HG02623 (cell line): ENCODE results near the gene TBC1D32.
"Not testable (repeated sequence)": the region's sequence is repeated elsewhere in the genome, so short reads cannot be mapped to it uniquely, and the experiment has no call there.

Source experiments
- ATAC-seq: cut with Tn5 transposase; IDR thresholded peaks from one replicate; pipeline ENCODE4 v1.9.1; 2021; ENCODE audit warnings: moderate library complexity; ENCODE audit not compliant: unreplicated experiment

Gene TBC1D32

DNA sequence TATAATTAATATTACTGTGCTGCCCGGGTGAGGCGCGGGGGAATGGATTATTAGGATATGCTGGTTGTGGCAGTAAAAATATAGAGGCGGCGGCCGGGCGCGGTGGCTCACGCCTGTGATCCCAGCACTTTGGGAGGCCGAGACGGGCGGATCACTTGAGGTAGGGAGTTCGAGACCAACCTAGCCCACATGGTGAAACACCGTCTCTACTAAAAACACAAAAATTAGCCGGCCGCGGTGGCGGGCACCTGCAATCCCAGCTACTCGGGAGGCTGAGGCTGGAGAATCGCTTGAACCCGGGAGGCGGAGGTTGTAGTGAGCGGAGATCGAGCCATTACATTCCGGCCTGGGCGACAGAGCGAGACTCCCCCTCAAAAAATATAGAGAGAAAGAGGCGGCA is 586 bp downstream of the TBC1D32 start:
- not testable (repeated sequence) for ATAC-seq

DNA sequence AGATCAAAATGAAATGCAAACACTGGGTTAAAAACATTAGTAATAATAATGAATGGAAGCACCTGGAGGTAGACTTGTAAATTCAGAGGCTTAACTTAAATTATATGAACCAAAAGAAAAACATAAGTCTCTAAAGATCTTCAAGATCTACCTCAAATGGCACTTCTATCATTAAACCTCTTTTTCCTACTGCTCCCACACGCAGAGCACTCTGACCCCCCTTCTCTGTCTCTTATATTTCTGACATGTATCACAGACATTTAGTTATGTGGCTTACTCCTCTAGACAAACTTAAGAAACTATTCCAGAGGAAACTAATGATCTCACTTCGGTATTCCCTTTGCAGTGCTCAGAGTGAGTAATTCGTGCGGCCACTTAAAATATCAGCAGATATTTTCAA is 1.1 kb downstream of the TBC1D32 start:
- ATAC-seq: no peak

DNA sequence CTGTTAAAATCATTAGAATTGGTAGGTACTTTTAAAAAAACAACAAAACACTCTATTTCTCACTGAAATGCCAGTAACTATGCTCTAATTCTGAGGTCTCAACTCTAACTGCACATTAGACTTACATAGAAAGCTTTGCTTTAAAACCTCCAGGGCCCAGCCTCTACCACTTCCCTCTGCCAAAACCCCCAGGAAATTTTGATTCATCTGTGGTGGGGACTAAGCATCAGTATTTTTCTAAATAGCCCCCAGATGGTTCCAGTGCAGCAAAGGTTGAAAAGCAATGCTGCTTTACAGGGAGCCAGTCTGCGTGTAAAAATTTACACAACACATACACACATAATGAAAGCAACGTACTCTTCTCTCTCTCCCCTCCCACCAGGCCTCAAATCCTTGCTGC is 3.8 kb downstream of the TBC1D32 start:
- ATAC-seq: no peak

DNA sequence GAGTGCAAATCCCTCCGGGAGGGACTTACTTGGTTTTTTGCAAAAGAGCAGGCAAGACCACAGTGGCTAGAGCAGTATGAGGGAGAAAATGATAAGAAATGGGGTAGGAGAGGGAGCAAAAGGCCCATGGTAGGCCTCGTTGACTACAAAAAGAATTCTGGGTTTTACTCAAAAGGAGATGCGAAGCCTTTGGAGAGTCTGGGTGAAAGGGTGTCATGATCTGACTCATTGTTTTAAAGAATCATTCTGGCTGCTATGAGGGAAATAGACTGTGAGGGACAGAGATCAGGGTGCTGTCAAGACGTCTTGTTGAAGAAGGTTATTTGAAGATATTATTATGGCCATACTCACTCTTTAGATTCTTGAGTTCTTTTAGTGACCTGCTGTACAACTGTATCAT is 13.0 kb downstream of the TBC1D32 start:
- ATAC-seq: no peak

DNA sequence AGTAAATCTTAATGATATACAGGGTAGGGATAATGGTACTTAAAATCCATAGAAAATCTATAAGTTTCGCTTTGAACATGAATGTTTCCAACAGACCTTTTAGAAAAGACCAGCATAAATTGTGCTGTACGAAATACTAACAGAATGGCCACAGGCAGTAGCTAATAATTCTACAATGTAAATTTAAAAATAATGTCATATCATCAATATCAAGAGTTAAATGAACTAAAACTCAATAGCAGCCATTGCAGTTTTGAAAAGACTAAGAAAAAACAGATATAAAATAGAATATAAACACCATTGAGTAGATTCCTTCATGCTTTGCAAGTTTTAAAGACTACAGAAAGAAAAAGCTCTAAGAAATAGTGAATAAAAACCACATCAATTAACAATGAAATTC is 14.7 kb downstream of the TBC1D32 start:
- ATAC-seq: no peak

DNA sequence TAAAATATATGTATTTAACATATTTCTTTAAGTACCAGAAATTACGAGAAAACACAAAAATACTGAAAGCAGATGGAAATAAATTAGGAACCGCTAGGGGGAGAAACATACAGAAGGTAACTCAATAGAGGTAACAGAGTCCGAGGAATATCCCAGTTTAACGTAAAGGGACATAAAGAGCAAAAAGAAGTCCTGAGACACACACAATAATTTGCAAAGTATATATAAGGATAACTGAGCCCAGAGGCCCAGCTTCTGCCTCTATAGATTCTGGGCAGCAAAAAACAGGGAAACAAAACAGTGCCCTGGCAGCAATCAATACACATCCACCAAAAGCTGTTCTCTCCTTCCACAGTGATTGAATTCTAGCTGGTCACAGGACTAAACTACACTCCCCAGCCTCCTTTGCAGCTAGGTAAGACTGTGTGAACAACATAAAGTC is 15.1 kb downstream of the TBC1D32 start:
- peak; percentile 54 for ATAC-seq

DNA sequence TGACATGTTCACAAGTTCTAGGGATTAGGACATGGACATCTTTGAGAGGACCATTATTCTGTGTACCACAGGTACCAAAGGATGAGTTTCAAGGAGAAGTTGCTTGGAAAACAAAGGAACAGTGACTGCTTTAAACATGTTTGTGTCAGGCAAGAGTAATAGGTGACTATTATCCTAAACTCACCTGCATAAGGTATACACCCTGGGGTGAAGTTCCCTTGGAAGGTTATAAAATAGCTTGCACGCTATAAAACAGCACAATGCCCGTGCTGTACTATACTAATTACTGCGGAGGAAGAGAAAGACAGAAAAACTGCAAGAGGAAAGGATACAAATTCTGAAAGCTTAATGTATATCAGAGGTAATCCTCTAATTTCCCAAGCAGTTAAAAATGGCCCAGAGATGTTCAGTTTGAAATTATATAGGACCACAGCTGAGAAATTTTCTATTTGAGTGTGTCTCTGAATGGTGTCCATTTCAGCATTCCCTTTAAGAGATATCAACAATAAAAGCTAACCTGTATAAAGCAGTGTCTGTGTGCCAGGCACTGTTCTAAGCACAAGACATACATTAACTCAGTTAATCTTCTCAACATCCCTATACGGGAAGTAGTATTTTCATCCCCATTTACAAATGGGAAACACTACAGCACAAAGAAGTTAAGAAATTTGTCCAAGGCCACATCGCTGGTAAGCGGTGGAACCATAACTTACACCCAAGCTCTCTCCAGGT is 19.7 kb downstream of the TBC1D32 start:
- ATAC-seq: no peak

DNA sequence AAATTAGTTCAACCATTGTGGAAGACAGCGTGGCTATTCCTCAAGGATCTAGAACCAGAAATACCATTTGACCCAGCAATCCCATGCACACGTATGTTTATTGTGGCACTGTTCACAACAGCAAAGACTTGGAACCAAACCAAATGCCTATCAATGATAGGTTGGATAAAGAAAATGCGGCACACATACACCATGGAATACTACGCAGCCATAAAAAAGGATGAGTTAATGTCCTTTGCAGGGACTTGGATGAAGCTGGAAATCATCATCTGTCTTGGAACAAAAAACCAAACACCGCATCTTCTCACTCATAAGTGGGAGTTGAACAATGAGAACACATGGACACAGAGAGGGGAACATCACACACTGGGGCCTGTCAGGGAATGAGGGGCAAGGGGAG is 22.5 kb downstream of the TBC1D32 start:
- ATAC-seq: not testable (repeated sequence)

DNA sequence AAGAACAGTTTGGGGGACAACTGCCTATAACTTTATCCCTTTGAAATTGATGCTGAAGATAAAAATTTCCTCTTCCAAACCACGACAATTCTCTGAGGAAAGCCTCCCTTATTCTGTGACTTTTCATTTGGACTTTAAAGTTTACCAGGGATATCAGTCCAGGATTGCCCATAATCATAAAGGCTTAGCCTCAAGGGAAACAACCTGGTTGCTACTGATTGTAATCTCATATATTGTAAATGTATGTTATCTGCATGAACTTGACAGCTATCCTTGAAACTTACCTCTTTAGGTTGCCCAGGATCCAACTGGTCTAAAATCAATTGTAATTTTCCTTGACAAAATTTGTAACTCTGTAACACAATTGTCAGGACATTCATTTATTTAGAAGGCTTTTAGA is 23.8 kb downstream of the TBC1D32 start:
- no peak for ATAC-seq

DNA sequence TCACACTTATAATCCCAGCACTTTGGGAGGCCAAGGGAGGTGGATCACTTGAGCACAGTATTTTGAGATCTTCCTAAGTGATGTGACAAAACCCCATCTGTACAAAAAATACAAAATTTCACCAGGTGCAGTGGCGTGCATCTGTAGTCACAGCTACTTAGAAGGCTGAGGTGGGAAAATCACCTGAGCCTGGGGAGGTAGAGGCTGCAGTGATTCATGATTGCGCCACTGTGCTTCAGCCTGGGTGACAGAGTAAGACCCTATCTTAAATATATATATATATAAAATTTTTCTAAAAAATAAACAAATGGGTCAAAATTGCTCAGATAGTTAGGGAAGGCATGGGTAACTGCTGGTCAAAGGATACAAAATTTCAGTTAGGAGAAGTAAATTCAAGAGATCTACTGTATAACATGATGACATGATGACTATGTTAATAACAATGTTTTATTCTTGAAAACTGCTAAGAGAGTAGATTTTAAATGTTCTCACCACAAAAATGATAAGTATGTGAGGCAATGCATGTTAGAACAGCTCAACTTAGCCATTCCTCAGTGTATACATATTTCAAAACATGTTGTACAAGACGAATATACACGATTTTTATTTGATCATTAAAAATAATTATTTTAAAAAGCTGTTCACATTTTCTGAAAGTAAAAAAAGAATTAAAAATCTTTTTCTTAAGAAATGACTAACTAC is 24.4 kb downstream of the TBC1D32 start:
- no peak for ATAC-seq

DNA sequence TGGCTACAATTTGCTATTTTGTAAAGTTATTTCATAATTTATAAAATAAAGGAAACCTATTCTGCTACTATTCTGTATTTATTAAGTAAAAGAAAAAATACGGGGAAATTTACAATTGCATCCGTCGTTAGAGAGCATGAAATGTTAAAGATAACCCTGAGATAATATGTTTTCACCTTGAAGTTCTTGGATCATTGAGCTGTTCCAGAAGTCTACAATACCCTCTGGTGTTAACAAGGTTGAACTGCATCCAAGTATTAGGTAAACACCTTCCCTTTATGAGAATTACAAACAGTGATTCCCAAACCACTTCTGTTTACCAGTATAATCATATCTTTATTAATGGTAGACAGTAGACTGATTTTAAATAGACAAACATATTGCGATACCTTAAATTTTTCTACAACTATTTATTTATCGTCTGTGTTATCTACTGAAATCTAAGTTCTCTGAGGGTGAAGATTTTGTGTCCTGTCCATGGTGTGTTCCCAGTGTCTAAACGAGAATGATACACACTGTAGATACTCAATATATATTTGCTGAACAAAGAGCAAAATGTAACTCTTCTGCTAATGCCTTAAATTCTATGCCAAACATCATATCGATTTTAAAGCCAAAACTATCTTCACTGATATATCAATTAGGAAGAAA is 28.2 kb downstream of the TBC1D32 start:
- ATAC-seq: peak; percentile 82

DNA sequence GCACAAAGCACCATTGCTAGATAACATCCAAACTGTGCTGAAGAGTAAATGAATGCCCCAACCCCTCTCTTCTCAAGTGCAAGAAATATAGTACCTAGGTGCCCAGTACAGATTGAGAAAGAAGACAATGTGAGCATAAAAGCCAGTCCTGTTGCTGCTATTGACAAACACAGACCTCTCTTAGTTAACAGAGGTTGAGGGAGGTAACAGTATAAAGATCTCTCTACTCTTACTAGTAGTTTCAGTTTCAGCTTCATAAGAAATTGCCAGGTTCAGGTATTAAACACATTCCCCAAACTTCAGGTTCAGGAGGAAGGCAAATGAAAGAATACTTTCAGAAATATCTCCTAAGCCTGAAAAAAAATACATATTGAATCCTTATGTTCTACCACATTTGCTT is 31.4 kb downstream of the TBC1D32 start:
- peak; percentile 67 for ATAC-seq

DNA sequence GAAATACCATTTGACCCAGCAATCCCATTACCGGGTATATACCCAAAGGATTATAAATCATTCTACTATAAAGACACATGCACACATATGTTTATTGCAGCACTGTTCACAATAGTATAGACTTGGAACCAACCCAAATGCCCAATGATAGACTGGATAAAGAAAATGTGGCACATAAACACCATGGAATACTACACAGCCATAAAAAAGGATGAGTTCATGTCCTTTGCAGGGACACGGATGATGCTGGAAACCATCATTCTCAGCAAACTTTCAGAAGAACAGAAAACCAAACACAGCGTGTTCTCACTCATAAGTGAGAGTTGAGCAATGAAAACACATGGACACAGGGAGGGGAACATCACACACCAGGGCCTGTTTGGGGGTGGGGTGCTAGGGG is 33.1 kb downstream of the TBC1D32 start:
- not testable (repeated sequence) for ATAC-seq

DNA sequence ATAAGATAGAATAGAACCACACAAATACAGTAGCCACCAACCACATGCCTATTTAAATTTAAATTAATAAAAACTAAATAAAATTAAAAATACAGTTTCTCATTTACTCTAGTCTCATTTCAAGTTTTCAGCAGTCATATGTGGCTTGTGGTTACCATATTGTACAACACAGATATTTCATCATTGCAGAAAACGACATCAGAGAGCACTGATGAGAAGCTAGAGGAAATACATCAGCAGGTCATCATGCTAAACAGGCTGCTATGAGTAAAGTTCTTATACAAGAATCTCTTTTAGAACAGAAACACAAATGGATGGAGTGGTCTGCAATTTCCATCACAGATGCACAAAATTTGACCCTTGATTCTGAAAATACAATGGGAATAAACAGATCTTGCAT is 36.6 kb downstream of the TBC1D32 start:
- no peak for ATAC-seq

DNA sequence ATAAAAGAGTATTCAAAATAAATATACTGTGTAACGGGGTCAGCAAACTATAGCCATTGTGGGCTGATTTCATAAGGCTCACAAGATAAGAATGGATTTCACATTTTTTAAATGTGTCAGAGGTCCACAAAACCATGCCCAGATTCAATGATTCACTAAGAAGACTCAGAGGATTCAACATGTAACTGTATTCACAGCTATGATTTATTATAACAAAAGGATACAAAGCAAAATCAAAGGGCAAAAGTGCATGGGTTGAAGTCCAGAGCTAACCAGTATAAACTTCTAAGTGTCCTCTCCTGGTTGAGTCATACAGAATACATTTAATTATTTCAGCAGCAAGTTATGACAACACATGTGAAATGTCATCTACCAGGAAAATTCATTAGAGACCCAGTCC is 49.2 kb downstream of the TBC1D32 start:
- ATAC-seq: no peak

DNA sequence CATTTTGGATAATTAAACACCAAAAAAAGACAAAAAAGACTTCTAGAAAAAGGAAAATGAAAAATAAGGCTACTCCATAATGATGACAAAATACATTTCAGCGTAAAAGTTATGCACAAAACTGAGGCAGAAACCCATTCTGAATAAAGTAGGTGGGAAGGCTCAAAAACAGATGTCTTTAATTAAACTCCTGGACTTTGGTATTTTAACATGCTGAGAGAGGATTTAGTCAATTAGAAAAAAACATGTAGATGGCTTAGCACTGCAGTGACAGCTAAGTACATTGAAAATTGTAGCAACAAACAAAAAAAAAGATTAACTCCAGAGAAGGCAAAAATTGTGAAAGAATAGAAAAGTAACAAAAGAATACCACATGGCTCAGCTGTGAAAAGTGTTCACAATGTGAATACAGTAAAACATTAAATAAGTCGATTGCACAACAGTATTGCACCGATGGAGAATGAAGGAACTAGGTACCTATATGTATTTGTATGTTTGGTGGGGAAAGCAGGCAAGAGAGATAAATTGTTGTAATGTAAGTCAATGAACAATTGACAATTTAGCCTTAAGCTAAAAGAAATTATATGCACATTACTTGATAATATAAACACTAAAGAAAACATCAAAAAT is 59.5 kb downstream of the TBC1D32 start:
- ATAC-seq: no peak

DNA sequence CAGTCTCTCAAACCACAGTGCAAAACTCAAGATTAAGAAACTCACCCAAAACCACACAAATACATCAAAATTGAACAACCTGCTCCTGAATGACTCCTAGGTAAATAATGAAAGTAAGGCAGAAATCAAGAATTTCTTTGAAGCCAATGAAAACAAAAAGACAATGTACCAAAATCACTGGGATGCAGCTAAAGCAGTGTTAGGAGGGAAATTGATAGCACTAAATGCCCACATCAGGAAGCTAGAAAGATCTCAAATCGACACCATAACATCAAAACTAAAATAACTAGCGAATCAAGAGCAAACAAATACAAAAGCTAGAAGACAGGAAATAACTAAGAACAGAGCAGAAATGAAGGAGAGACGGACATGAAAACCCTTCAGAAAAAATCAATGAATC is 70.5 kb downstream of the TBC1D32 start:
- no peak for ATAC-seq

DNA sequence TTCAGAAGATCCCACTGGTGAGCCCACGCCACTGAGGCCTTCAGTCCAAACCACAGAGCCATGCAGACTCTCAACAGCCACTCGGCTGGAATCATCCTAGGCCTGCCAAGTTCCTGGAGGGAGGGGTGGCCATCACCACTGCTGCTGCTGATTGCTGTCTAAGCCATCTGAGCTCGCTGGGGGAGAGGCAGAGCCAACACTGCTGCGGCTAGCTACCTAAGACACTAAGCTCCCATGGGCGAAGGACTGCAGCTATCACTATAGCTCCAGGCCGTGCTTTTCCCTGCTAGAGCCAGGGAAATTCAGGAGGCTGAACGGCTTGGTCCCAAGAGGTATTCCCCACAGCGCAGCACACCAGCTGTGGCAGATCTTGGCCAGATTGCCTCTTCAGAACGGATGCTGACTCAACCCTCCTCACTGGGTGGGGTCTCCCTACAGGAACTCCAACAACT is 73.6 kb downstream of the TBC1D32 start:
- ATAC-seq: no peak

DNA sequence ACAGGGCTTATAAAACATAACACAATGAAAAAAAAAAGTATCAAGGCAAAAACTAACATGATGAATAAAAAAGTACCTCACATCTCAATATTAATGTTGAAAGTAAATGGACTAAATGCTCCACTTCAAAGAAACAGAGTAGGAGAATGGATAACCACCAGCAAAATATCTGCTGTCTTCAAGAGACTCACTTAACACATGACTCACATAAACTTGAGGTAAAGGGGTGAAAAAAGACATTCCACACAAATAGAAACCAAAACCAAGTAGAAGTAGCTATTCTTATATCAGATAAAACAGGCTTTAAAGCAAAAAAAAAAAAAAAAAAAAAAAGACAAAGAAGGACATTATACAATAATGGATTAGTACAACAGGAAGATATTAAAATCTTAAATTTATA is 86.9 kb downstream of the TBC1D32 start:
- ATAC-seq: no peak

DNA sequence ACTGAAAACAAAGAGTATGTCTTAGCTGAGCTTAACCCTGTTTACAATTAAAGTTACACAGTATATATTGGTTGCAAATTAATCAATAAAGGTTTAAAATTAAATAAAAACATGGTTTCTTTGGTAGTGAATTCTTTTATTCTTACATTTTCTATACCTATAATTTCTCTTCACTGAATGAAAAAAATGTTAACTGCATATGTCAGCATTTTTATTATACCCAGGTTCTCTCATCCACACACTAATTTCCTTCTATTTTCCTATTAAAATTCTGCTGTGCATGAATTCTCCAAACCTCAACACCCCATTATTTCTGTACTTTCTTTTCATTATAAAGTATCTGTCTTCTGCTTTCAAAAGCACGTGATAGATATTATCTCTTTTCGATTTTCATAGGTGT is 91.9 kb downstream of the TBC1D32 start:
- ATAC-seq: no peak

DNA sequence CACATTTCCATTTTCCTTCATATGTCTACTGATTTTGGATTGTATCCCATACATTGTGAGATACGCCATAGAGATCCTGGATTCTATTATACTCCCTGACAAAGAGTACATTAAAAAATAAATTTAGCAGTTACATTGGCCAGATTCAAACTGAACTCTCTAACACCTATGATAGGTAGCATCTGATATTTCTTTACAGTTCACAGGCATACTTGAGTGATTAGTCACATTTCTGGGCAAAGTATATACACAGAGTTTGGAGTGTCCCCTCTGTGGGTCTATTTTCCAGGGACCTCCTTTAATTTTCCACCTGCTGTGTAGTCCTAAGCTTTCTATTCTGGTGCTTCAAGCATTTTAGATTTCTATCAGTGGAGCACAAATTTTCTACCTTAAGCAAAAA is 96.4 kb downstream of the TBC1D32 start:
- no peak for ATAC-seq

DNA sequence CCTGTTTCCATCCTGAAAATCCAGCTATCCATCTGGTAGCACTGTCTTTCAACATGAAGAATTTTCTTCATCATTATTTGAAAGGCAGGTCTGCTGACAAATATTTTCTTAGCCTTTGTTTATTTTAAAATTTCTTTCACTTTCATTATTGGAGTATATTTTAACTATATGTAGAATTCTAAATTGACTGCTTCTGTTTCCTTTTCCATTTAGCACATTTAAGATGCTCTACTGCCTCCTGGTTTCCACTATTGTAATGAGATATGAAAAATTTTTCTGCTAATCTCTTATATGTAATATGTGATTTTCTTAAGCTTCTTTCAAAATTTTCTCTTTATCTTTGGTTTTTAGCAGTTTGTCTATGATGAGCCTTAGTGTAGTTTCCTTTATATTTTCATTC is 97.3 kb downstream of the TBC1D32 start:
- no peak for ATAC-seq
